Right atrium auricular region (tissue), 2 donors: Measurements from ENCODE around the gene TM4SF20. TPM values are rescaled to one million over a fixed set of nuclear protein-coding genes. Genes with fewer than 3 reads are reported as not detected.
A peak's percentile ranks its signal among the peaks of the same experiment; 100 is the strongest.

Source experiments
- DNase-seq: peaks from one replicate; pipeline ENCODE4 v3.0.0-alpha.2; 2019; ENCODE audit warnings: low spot score
- H3K27ac ChIP-seq, 2 donors: fragments of 200-600 bp; sonication (generic); 1 replicate in 1 of 2; 2 replicates in 1 of 2; pipeline ENCODE4 v1.5.1; 2016 to 2019
- H3K27me3 ChIP-seq, 2 donors: fragments of 200-600 bp; sonication (generic); one replicate each; pipeline versions ENCODE4 v1.5.1 to v1.6.0; 2017 to 2019
- H3K36me3 ChIP-seq: fragments of 200-600 bp; sonication (generic); one replicate; pipeline ENCODE4 v1.5.1; 2016
- H3K4me1 ChIP-seq, 2 donors: fragments of 200-600 bp; sonication (generic); one replicate each; pipeline versions ENCODE4 v1.5.1 to v1.6.0; 2017 to 2019
- H3K4me3 ChIP-seq, 2 donors: fragments of 200-600 bp; sonication (generic); 1 replicate in 1 of 2; 2 replicates in 1 of 2; pipeline ENCODE4 v1.5.1; 2017 to 2019; ENCODE audit warnings: mild to moderate bottlenecking in 1 of 2, moderate library complexity in 1 of 2
- H3K9me3 ChIP-seq, 2 donors: fragments of 200-600 bp; sonication (generic); one replicate each; pipeline ENCODE4 v1.5.1; 2019
- total RNA-seq, 2 donors: library from RNA; depleted of rRNA; stranded (reverse); fragments of >200 nt; gene quantifications; one replicate each; pipeline ENCODE4 v1.1.0, GENCODE V29; 2016
- TF ChIP-seq, protein P1 (sequence below), 2 donors: fragments of 200-600 bp; sonication (generic); IDR thresholded peaks; one replicate each; pipeline ENCODE4 v1.5.1; 2019; ENCODE audit warnings: antibody characterized with exemption in 2 of 2

TM4SF20 gene
- total RNA-seq, 2 donors from 2014 or later, result not detected

DNA sequence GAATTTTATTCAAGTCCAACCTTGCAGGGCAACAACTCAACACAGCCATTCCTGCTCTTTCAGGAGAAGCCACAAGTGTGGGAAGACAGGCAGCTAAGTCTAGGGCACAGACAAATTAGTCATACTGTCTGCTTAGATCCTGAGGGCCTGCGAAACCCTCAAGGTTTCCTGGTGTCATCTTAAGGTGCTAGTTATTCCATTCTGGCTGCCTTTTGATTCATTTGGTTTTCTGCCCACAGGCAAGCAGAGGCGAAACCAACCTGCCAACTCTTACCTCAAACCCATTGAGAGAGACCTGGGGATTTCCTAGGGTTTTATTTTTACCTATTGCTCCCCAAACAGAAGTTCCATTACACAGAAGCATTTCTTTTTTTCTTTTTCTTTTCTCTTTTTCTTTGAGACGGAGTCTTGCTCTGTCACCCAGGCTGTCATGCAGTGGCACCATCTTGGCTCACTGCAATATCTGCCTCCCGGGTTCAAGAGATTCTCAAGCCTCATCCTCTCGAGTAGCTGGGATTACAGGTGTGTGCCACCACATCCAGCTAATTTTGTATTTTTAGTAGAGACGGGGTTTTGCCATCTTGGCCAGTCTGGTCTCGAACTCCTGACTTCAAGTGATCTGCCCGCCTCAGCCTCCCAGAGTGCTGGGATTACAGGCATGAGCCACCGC is 32.3 kb upstream of the TM4SF20 start:
- Histone ChIP-seq H3K4me1 (peaks cover 0 to 6% of the 10 kb centered on the region in 2 donors), H3K36me3 (no peaks in the 10 kb centered on the region), H3K27ac (no peak overlapping the region), H3K27me3 (no peaks in the 10 kb centered on the region), H3K9me3 (no peaks in the 10 kb centered on the region), H3K4me3 (no peak overlapping the region)
- TF ChIP-seq, protein P1, sequence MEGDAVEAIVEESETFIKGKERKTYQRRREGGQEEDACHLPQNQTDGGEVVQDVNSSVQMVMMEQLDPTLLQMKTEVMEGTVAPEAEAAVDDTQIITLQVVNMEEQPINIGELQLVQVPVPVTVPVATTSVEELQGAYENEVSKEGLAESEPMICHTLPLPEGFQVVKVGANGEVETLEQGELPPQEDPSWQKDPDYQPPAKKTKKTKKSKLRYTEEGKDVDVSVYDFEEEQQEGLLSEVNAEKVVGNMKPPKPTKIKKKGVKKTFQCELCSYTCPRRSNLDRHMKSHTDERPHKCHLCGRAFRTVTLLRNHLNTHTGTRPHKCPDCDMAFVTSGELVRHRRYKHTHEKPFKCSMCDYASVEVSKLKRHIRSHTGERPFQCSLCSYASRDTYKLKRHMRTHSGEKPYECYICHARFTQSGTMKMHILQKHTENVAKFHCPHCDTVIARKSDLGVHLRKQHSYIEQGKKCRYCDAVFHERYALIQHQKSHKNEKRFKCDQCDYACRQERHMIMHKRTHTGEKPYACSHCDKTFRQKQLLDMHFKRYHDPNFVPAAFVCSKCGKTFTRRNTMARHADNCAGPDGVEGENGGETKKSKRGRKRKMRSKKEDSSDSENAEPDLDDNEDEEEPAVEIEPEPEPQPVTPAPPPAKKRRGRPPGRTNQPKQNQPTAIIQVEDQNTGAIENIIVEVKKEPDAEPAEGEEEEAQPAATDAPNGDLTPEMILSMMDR (IDR thresholded peaks at IDR 0.05), result no peak
- DNase-seq, result peak; percentile 38

DNA sequence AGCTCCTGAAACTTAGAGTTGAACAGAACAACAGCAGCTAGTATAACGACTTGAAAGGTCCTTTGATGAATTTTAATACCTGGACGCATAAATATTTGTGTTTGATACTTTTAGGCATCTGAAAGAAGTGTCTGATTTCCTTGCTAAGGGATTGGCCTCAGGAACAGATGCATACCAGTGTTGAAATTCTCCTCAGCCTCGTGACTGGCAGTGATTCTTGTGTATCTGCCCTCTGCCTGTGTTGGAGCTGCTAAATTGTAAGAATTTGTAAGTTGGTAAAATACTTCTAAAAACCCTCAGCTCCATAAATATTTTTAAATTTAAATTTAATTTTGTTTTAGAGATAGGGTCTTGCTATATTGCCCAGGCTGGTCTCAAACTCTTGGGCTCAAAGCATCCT is 31.1 kb upstream of the TM4SF20 start:
- TF ChIP-seq, protein P1 (IDR thresholded peaks at IDR 0.05), result no peak
- Histone ChIP-seq H3K9me3 (no peaks in the 10 kb centered on the region), H3K27ac (no peak overlapping the region), H3K27me3 (no peaks in the 10 kb centered on the region), H3K4me3 (no peak overlapping the region), H3K36me3 (no peaks in the 10 kb centered on the region), H3K4me1 (peaks cover 0 to 13% of the 10 kb centered on the region in 2 donors)
- peak; percentile 40 for DNase-seq

DNA sequence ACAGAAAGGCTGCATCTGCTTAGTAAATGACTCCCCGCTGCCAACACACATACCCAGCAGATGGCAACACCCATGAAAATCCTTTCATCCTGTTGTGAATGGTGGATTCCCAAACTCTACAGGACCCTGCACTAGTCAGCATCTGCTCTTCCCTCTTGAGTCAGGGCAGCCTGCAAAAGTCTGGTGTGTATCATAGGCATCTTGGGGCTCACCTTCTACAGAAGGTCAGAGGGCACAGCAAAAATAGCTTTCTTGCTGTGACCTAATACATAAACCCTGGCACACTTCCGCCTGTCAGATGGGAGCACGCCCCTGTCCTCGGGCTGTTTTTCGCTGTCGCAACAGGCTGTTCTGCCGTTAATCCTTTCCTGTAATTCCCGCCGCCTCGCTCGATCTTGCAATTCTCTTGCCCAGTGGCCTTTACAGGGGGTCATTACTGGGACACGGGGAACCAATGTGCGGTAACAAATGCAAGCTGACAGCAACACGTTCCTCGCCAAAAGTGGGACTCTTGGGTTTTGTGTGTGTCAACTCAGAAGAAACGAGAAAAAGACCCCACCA is 28.6 kb upstream of the TM4SF20 start:
- no peaks in the 10 kb centered on the region for H3K36me3 ChIP-seq
- peaks cover 0 to 13% of the 10 kb centered on the region in 2 donors for H3K4me1 ChIP-seq
- TF ChIP-seq, protein P1 (IDR thresholded peaks at IDR 0.05), result no peak
- peak; percentile 82 for DNase-seq
- no peak overlapping the region for H3K27ac ChIP-seq
- H3K4me3 ChIP-seq, result no peak overlapping the region
- H3K27me3 ChIP-seq, result no peaks in the 10 kb centered on the region
- H3K9me3 ChIP-seq, result no peaks in the 10 kb centered on the region

DNA sequence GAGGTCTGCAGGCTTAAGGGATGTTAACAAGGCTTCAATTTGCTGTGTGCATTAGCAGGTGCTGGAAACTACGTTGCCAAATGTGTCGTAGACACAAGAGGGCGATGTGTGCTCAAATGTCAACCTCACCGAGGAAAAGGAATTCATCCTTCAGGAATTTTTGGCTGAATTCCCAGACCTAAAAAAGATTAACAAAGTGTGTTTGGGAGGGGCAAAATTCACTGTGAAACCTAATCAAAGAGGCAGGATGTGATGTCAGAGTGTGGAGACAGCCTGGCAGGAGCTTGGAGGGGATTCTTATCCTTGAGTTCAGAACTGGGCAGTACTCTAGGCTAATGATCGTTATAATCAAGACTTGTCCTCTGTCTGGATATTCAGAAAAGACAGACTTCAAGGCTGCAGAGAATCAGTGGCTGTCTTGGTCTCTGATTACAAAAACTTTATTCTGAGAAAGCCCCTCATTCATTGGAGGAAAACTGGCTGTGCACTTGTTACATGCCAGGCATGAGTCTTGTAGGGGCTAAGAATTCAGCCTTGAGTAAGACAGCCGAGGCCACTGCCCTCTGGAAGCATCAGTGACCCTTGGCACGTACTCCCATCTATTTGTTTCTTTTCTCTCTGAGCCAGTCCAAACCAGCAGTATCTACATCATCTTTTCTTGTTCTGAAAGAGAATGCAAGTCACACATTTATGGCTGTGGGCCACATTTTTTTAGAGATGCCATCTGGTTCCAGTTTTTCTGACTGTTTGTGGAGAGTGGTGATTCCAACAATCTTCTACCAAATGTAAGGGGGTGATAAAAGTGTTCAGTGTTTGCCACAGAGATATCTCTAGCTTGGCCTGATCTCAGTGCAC is 27.3 kb upstream of the TM4SF20 start:
- peak; percentile 83 for DNase-seq

DNA sequence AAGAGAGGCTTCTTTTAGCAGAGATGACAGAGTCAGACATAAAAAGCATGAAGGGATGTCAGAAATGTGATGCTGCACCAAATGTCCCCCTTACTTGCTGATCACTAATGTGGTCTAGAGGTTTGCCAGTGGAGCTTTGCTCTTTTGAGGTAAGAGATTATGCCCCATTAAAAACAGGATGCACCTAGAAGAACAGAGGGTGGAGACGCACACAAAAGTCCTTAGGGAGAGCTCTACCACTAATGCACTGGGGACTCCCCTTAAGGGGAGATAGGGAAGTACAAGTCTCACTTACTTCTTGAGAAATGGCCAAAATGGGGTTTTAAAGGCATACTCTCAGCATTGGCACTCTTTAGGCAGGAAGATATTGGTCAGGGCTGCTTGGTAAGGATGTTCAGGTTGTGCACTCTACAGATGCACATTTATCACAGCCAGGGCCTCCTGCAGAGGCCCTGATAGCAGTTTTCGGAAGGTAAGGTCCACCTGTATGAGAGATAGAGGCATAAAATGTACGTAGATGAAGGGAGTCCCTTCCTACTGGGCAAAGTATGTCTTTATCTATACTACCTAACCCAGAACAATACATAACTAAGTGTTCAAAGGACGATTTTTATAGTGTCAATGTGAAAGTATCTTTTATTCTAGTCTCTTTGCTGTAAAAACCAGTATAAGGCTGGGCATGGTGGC is 25.6 kb upstream of the TM4SF20 start:
- Histone ChIP-seq H3K4me3 (no peak overlapping the region), H3K9me3 (no peaks in the 10 kb centered on the region), H3K27me3 (no peaks in the 10 kb centered on the region), H3K36me3 (no peaks in the 10 kb centered on the region), H3K4me1 (peaks cover 0 to 13% of the 10 kb centered on the region in 2 donors), H3K27ac (no peak overlapping the region)
- no peak for DNase-seq
- TF ChIP-seq, protein P1 (IDR thresholded peaks at IDR 0.05), result no peak

More for the DNA sequence above, 27.3 kb upstream of the TM4SF20 start:
- H3K4me1 ChIP-seq, result peaks cover 0 to 13% of the 10 kb centered on the region in 2 donors
- H3K4me3 ChIP-seq, result no peak overlapping the region
- H3K27me3 ChIP-seq, result no peaks in the 10 kb centered on the region
- TF ChIP-seq, protein P1 (IDR thresholded peaks at IDR 0.05), result peak; percentile 49 to 78
- H3K36me3 ChIP-seq, result no peaks in the 10 kb centered on the region
- H3K27ac ChIP-seq, result peak overlapping the region; percentile 70 to 76
- no peaks in the 10 kb centered on the region for H3K9me3 ChIP-seq
